ENCODE measurements around the gene CNOT6.

The CNOT6 gene

GRCh38 chr5:180602481-180603075 is 108.4 kb downstream of the CNOT6 start:
- no peak for DNase-seq

DNA sequence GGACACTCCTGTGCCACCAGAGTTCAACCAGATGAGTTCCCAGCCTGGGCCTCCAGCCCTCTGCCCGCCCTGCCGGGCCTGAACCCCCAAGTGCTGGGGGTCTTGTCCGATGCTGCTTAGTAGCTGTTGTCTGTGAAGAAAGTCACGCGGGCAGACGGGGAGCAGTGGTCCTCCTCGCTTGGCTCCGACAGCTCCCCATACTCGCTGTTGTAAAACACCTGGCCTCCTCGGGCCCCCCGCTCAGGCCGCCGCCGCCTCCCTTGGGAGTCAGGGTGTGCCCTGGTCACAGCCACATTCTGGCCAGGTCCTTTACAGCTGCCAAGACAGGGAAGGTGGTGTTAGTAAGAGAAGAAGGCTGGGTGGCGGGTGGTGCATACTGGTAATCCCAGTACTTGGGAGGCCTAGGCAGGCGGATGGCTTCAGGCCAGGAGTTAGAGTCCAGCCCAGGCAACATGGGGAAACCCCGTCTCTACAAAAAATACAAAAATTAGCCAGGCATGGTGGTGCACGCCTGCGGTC is 109.0 kb downstream of the CNOT6 start:
- no peak for DNase-seq

DNA sequence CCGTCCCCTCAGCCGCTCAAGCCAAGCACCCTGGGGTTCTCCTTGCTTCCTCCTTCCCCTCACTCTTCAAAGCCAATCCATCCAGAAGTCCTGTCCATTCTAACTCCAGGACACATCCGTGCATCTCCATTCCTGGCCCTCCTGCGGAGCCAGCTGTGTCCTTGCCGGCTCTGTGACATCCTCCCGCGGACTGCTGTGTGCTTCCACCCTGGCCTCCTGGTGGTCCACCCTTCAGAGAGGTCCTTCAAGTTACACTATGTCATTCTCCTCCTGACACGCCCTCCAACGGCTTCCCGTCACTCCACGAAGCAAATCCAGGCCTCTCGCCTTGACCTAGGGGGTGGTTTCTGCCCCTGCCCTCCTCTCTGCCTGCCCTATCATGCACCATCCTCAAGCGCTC is 110.1 kb downstream of the CNOT6 start:
- no peak for DNase-seq

GRCh38 chr5:180605554-180606214 is 111.5 kb downstream of the CNOT6 start:
- DNase-seq: peak; percentile 50 to 72 (median 65)

DNA sequence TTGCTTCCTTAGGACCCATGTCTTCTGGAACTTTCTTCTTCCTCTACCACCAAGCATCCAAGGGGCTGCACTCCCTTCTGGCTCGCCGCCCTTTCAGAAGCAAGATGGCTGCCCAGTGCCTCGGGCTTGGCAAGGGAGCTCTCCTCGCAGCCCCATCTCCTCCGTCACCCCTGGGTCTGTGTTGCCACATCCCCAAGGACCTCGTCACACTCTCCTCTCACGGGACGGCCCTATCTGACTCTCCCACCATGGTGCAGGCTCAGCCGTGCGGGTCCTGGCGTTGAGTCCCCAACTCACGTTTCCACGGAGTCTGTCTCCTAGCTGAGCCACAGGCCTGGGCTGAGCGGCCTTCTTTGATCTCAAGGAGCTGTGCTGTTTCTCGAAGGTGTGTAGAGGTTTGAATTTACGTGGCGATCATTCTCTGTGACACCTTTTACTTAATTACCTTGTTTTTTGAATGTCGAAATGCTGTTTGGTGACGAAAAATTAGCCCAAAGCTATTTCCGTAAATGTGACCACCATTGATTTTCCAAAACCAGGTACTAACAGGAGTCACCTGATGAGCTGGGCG is 112.1 kb downstream of the CNOT6 start:
- no peak for DNase-seq

GRCh38 chr5:180607861-180608571 is 113.8 kb downstream of the CNOT6 start:
- no peak for DNase-seq

DNA sequence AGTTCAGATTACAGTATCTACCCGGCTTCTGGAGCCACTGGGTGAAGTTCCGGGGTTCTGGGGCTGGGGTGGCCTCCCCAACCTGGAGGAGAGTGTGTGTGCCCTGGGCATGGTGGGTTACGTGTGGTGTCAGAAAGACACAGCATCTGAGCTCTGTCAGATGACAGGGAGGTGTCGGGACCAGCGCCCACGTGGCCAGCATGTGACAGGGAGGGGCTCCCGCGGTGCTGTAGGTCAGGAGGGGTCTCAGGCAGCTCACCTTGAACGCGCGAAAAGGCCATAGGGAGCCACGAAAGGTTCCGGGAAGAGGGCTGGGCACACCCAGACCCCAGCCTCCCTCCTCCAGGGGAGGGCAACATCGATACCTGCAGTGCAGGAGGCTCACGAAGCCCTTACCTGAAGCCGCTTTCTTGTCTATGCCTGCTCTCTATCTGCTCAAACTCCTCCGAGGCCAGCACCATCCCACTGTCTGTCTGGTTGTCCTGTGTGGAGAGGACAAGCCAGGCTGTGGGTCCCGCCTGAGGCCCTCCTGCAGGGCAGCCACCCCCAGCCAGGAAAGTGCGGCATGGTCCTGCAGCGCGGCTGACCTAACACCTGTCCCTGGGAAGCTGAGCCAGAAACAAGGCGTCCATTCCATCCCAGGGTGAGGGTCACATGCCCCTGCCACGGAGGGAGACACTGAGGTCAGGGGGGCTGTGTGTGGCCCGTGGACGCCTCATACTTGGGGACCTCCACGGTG is 114.6 kb downstream of the CNOT6 start:
- DNase-seq: no peak

- DNase-seq: no peak
Observed at GRCh38 chr5:180609386-180609785, 115.2 kb downstream of the CNOT6 start.

DNA sequence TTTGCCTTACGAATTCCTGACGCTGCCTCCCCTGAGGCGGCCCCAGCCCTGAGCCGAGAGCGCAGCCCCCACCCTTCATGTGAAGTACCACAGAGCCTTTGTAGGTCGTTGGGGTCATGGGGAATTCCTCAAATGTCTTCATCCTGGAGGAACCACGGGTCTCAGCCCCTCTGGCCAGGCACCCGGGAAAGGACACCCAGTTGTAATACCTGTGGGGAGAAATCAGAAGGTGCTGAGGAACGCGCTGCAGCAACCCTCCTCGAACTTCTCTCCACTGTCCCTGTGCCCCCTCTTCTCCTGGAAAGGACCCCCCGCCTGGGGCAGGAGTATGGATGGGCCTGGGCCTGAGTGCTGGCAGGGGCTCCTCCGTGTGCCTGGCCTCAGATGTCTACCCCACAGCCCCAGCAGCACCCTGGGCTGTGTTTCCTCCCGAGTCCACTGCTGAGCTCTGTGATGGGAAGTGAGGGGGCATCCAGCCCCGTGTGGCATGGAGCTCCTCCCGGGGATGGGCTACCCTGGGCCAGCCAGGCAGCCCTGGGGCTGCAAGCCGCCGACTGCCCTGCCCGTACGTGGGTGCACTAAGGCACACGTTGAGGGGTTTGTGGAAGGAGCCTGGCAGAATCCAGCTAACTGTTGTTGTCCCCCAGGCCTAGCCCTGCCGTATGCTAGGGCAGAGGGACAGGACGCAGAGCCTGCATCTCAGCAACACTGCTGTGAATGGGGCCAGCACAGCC is 115.8 kb downstream of the CNOT6 start:
- no peak for DNase-seq

DNA sequence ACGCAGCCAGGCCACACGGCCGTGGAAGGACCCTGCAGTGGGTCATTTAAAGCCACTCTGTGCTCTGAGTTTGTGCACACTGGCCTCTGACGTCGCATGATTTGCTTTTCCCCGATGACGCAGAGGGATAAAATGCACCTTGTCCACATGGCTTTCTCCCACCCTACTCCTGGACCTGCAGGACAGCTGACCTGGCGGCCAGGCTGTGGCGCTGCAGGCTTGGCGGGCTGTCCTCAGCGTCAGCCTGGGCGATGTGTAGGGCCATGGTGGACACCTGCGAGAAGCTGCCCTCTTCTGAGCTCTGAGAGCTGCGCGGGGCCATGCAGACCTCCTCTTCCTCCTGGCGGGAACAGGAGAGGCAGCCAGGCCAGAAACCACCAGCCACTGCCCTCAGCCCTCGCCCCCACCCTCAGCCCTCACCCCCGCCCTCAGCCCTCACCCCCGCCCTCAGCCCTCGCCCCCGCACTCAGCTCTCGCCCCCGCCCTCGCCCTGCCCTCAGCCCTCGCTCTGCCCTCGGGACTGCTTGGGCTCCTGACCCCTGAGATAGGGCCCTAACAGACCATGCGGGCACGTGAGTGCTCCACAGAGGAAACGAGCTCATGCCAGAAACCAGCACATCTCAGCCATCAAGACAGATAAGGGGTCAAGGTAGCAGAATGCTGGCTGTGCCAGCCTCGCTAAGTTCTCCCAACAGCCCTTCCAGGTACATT is 117.1 kb downstream of the CNOT6 start:
- no peak for DNase-seq

DNA sequence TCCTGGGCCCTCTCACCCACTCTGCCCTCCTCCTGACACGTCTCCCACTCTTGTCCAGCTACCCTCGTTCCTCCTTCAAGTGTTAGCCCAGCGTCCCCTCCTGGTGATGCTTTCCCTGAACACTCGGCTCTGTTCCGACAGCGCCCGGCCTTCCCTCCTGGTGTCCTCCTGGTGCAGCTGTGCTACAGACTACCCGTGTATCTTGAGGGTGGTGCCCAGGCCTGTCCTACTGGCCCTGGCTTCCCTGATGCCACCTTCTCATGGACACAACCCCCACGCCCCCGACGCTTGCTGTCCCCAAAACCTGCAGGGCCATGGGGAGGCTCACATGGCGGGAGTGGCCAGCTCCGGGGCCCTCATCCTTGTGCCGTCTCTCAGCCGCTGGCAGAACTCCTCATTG is 118.5 kb downstream of the CNOT6 start:
- no peak for DNase-seq

DNA sequence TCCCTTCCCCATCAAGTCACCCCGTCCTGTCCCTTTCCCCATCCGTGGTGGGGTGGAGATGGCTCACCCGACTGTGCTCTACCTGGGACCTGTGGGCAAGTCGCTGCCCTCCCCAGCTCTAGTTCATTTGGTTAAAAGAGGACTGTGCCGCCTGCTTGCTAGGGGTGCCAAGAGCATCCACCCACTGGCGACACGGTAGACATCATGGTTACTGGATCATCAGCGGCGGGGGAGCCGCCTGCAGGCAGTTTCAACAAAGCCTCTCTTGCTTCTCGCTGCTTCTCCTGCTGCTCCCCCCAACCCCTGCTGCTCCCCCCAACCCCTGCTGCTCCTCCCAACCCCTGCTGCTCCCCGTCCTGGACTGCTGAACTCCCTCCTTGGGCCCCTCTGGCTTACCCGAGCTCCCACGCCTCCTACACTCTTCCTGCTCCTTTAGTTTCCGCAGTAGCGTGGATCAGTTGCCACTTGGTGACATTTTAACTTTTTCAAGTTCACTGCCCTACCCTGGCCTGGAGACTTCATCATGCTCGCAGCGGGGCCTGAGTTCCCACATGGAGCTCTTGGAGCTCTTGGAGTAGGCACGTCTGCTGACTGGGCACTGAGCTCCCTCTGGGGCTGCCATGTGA is 119.1 kb downstream of the CNOT6 start:
- DNase-seq: no peak

DNA sequence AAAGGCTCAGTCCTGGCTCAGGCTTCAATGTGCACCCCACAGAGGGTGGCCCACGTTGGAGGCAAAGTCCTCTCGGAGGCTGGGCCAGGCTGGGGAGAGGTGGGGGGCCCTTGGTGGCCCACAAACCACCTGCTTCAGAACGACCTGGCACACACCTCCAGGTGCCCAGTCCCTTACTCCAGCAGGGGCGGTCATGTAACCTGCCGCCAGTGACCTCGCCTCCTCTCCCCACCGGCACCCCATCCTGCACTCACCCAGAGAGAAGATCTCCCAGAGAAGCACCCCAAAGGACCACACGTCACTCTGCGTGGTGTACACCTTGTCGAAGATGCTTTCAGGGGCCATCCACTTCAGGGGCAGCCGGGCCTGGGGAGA is 119.6 kb downstream of the CNOT6 start:
- no peak for DNase-seq

- DNase-seq: no peak
Observed at GRCh38 chr5:180618487-180618828, 124.3 kb downstream of the CNOT6 start.

- peak; percentile 24 to 68 (median 38) for DNase-seq
Observed at GRCh38 chr5:180618829-180619562, 124.8 kb downstream of the CNOT6 start.

- no peak for DNase-seq
Observed at GRCh38 chr5:180619563-180619915, 125.4 kb downstream of the CNOT6 start.

DNA sequence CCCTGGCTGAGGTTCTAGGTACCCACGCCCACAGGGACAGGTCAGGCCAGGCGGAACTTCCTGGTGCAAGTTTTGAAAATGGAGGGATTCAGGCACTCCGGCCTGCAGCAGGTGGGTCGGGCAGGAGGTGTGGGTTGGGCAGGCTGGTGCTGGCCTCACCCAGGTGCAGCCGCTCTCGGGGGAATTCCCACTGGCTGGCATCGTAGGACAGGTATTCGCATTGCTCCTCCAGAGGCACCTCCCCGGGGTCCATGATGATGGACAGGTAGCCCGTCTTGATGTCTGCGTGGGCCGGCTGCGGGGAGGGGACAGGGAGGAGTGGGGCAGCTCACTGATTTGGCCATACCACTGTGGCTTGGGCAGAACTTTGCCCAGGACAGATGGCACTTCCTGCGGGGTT is 125.8 kb downstream of the CNOT6 start:
- no peak for DNase-seq

DNA sequence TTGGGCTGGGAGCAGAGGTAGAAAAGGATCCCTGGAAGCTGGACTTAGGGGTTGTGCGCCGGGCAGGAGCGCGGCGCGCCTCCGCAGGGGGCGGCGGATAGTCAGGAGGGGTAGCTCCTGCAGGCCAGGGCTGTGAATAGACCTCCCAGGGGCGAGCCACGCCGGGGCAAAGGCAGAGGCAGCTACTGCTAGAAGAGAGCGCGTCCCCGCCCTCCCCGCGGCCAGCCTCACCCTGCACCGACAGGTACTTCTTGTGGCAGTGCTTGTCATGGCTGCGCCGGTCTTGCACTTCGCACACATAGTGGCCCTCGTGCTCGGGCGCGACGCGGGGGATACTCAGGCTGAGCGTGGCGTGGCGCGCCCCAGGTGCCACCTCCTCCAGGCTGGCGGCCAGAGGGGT is 127.1 kb downstream of the CNOT6 start:
- DNase-seq: no peak

DNA sequence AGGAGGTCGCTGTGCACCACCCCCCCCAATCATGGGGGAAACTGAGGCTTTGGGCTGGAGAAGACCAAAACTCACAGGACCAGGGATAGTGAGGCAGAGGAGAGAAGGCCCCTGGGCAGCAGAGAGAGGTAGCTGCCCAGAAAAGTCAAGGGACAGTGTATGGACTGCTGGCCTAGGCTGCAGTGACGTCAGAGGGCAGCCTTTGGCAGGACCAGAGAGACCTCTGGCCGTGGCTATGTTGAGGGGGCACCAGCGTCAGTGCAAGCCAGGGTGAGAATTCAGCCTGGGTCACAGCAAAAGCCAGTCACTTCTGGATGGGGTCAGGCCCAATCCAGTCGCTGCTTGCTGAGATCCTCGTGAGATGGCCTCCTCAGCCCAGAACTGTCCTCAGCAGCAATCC is 128.7 kb downstream of the CNOT6 start:
- no peak for DNase-seq

DNA sequence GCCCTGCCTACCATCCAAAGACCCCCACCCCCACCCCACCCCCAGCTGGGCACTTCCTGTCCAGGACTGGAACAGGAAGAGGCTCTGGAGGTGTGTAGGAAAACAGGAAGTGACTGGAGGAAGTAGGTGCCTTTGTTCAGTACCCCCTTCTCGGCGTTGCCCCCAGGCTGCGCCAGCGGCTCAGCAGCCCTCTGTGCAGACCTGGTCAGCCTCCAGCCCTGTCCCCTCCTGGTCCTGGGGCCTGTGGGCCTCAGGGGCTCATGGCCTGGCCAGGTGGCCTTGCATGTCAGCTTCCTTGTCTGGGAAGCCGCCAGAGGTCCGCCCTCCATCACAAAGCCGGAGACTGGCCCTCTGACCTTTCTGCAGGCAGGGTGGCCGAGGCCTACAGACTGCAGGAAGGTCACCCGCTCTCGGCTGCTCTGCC is 129.2 kb downstream of the CNOT6 start:
- no peak for DNase-seq

GRCh38 chr5:180623844-180624243 is 129.7 kb downstream of the CNOT6 start:
- no peak for DNase-seq
